Measurements from ENCODE around the gene NDUFAF2. TPM values are rescaled to one million over a fixed set of nuclear protein-coding genes. Genes with fewer than 3 reads are reported as not detected.

NDUFAF2 gene
- total RNA-seq, 1 donor from 2014 or later = 46.0 TPM

- H3K4me3 Mint-ChIP-seq (ENCODE audit: unreplicated experiment) = no peak overlapping the region
- H3K27me3 ChIP-seq (ENCODE audit: insufficient read depth, low read length) = no peaks in the 10 kb centered on the region
- no peak overlapping the region for H3K27ac ChIP-seq (ENCODE audit: low read depth, low read length)
- DNase-seq (ENCODE audit: low read depth) (peak; percentile 28), FAIRE-seq (peak; percentile 43)
- H3K79me2 ChIP-seq (ENCODE audit: insufficient read depth, low read length) = no peaks in the 10 kb centered on the region
- H3K4me1 Mint-ChIP-seq (ENCODE audit: low read depth, unreplicated experiment) = peaks cover 7% of the 10 kb centered on the region
- peak overlapping the region; percentile 89 for H3K27ac Mint-ChIP-seq (ENCODE audit: unreplicated experiment)
- H3K4me1 ChIP-seq (ENCODE audit: insufficient read depth, low read length) = no peaks in the 10 kb centered on the region
- H3K9me3 Mint-ChIP-seq (ENCODE audit: unreplicated experiment) = no peaks in the 10 kb centered on the region
- H3K4me3 ChIP-seq (ENCODE audit: insufficient read depth, low read depth, low read length) = no peak overlapping the region
- no peaks in the 10 kb centered on the region for H3K9me3 ChIP-seq (ENCODE audit: insufficient read depth, low read depth, low read length)
- no peaks in the 10 kb centered on the region for H3K27me3 Mint-ChIP-seq (ENCODE audit: low read depth, unreplicated experiment)
- no peaks in the 10 kb centered on the region for H3K36me3 ChIP-seq (ENCODE audit: insufficient read depth, low read length)
- no peaks in the 10 kb centered on the region for H4K20me1 ChIP-seq (ENCODE audit: insufficient read depth, low read length)
- TF ChIP-seq CTCF (IDR thresholded peaks at IDR 0.05; ENCODE audit: insufficient read depth, low read depth, low read length) = no peak
- no peak for TF ChIP-seq EZH2 (IDR thresholded peaks at IDR 0.05; ENCODE audit: insufficient read depth, low read length)
- H3K36me3 Mint-ChIP-seq (ENCODE audit: low read depth, unreplicated experiment) = no peaks in the 10 kb centered on the region
- H2AFZ ChIP-seq (ENCODE audit: low read depth, low read length) = no peak overlapping the region
- no peak overlapping the region for H3K4me2 ChIP-seq (ENCODE audit: low read length)
- H3K9ac ChIP-seq (ENCODE audit: low read length) = no peak overlapping the region
These were observed 187.6 kb downstream of the NDUFAF2 start for GRCh38 chr5:61132559-61132958.

- FAIRE-seq (no peak), DNase-seq (ENCODE audit: low read depth) (no peak)
- no peaks in the 10 kb centered on the region for H3K79me2 ChIP-seq (ENCODE audit: insufficient read depth, low read length)
- H3K9me3 Mint-ChIP-seq (ENCODE audit: unreplicated experiment) = peaks cover 3% of the 10 kb centered on the region
- H3K9me3 ChIP-seq (ENCODE audit: insufficient read depth, low read depth, low read length) = no peaks in the 10 kb centered on the region
- H3K4me2 ChIP-seq (ENCODE audit: low read length) = no peak overlapping the region
- H3K27me3 Mint-ChIP-seq (ENCODE audit: low read depth, unreplicated experiment) = no peaks in the 10 kb centered on the region
- peaks cover 3% of the 10 kb centered on the region for H3K4me1 Mint-ChIP-seq (ENCODE audit: low read depth, unreplicated experiment)
- H2AFZ ChIP-seq (ENCODE audit: low read depth, low read length) = no peak overlapping the region
- no peaks in the 10 kb centered on the region for H4K20me1 ChIP-seq (ENCODE audit: insufficient read depth, low read length)
- H3K4me3 ChIP-seq (ENCODE audit: insufficient read depth, low read depth, low read length) = no peak overlapping the region
- no peak overlapping the region for H3K27ac ChIP-seq (ENCODE audit: low read depth, low read length)
- H3K36me3 ChIP-seq (ENCODE audit: insufficient read depth, low read length) = no peaks in the 10 kb centered on the region
- H3K36me3 Mint-ChIP-seq (ENCODE audit: low read depth, unreplicated experiment) = no peaks in the 10 kb centered on the region
- no peak overlapping the region for H3K27ac Mint-ChIP-seq (ENCODE audit: unreplicated experiment)
- TF ChIP-seq EZH2 (IDR thresholded peaks at IDR 0.05; ENCODE audit: insufficient read depth, low read length) = no peak
- TF ChIP-seq CTCF (IDR thresholded peaks at IDR 0.05; ENCODE audit: insufficient read depth, low read depth, low read length) = no peak
- H3K4me3 Mint-ChIP-seq (ENCODE audit: unreplicated experiment) = no peak overlapping the region
- H3K9ac ChIP-seq (ENCODE audit: low read length) = no peak overlapping the region
- no peaks in the 10 kb centered on the region for H3K27me3 ChIP-seq (ENCODE audit: insufficient read depth, low read length)
- no peaks in the 10 kb centered on the region for H3K4me1 ChIP-seq (ENCODE audit: insufficient read depth, low read length)
These were observed 192.8 kb downstream of the NDUFAF2 start for GRCh38 chr5:61137835-61138234.

GRCh38 chr5:61139094-61139873 is 194.3 kb downstream of the NDUFAF2 start:
- Histone ChIP-seq H3K9me3 (ENCODE audit: insufficient read depth, low read depth, low read length) (no peaks in the 10 kb centered on the region), H2AFZ (ENCODE audit: low read depth, low read length) (no peak overlapping the region), H3K4me2 (ENCODE audit: low read length) (no peak overlapping the region), H3K27me3 (ENCODE audit: insufficient read depth, low read length) (no peaks in the 10 kb centered on the region), H4K20me1 (ENCODE audit: insufficient read depth, low read length) (no peaks in the 10 kb centered on the region), H3K27ac (ENCODE audit: low read depth, low read length) (no peak overlapping the region), H3K4me1 (ENCODE audit: insufficient read depth, low read length) (no peaks in the 10 kb centered on the region), H3K79me2 (ENCODE audit: insufficient read depth, low read length) (no peaks in the 10 kb centered on the region), H3K4me3 (ENCODE audit: insufficient read depth, low read depth, low read length) (no peak overlapping the region), H3K9ac (ENCODE audit: low read length) (no peak overlapping the region), H3K36me3 (ENCODE audit: insufficient read depth, low read length) (no peaks in the 10 kb centered on the region)
- Mint-ChIP-seq H3K9me3 (ENCODE audit: unreplicated experiment) (peaks cover 3% of the 10 kb centered on the region), H3K4me3 (ENCODE audit: unreplicated experiment) (no peak overlapping the region), H3K36me3 (ENCODE audit: low read depth, unreplicated experiment) (no peaks in the 10 kb centered on the region), H3K4me1 (ENCODE audit: low read depth, unreplicated experiment) (peaks cover 2% of the 10 kb centered on the region), H3K27me3 (ENCODE audit: low read depth, unreplicated experiment) (no peaks in the 10 kb centered on the region), H3K27ac (ENCODE audit: unreplicated experiment) (no peak overlapping the region)
- DNase-seq (ENCODE audit: low read depth) = no peak
- no peak for FAIRE-seq
- TF ChIP-seq CTCF (IDR thresholded peaks at IDR 0.05; ENCODE audit: insufficient read depth, low read depth, low read length) (no peak), EZH2 (IDR thresholded peaks at IDR 0.05; ENCODE audit: insufficient read depth, low read length) (no peak)
